ENCODE results near the gene UBE2G2.

Gene UBE2G2

DNA sequence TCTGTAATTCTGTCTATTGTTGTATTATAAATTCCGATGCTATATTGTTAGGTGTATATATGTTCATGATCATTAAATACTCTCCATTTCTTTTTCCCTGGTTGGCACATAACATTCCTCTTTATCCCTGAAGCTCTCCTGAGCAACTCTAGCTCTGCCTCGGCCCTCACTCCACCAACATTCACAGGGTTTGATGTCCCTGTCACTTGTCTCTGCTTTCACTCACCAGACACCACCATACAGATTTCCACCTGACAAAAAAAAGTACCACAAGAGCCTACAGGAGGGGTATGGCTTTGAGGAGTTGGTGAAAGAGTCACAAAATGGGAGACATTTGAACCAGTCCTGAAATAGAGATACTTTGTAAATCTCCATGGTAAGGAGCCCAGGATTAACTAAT is 81.5 kb downstream of the UBE2G2 start:
- Histone ChIP-seq H3K4me1 (ENCODE audit: control insufficient read depth in 1 of 2, insufficient read depth in 2 of 2, low read length in 2 of 2) (peaks cover 0 to under 1% of the 10 kb centered on the region in 2 donors), H3K4me3 (ENCODE audit: low read depth in 1 of 2, low read length in 2 of 2) (no peak overlapping the region), H3K36me3 (ENCODE audit: control insufficient read depth in 1 of 2, insufficient read depth in 2 of 2, low read length in 2 of 2) (no peaks in the 10 kb centered on the region), H3K27ac (ENCODE audit: low read depth, low read length) (no peak overlapping the region), H3K9me3 (ENCODE audit: control insufficient read depth in 1 of 2, low read length in 2 of 2) (no peaks in the 10 kb centered on the region), H3K9ac (ENCODE audit: low read depth in 1 of 2, low read length in 2 of 2) (no peak overlapping the region), H3K27me3 (ENCODE audit: control insufficient read depth in 1 of 2, insufficient read depth in 2 of 2, low read length in 2 of 2) (peaks cover 16 to 23% of the 10 kb centered on the region in 2 donors)
